Kidney (tissue), 14 donors: ENCODE measurements around the gene CD44. TPM values are rescaled to one million over a fixed set of nuclear protein-coding genes. Genes with fewer than 3 reads are reported as not detected.

Source experiments
- DNase-seq, 5 donors: peaks; one replicate each; pipeline ENCODE4 v3.0.0-alpha.2; 2013 to 2020
- FAIRE-seq: peaks from 2 replicates; lab custom pipeline; 2012; peaks lifted over from hg19 to GRCh38; lab: Jason Lieb, UNC
- H3K27ac ChIP-seq, 2 donors: one replicate each; pipeline ENCODE4 v1.7.0; 2013; ENCODE audit warnings: low read depth in 2 of 2, low read length in 2 of 2, inconsistent platforms in 1 of 2
- H3K27me3 ChIP-seq: one replicate; pipeline ENCODE4 v1.7.1; 2013; ENCODE audit warnings: low read length, inconsistent platforms; ENCODE audit not compliant: control insufficient read depth, insufficient read depth
- H3K36me3 ChIP-seq, 3 donors: one replicate each; pipeline versions ENCODE4 v1.7.0 to v1.7.1; 2013; ENCODE audit warnings: low read length in 3 of 3, control low read depth in 1 of 3, inconsistent platforms in 1 of 3; ENCODE audit not compliant: insufficient read depth in 3 of 3, control insufficient read depth in 2 of 3
- H3K4me1 ChIP-seq, 3 donors: one replicate each; pipeline versions ENCODE4 v1.7.0 to v1.7.1; 2013; ENCODE audit warnings: low read length in 3 of 3, inconsistent platforms in 1 of 3, low read depth in 1 of 3; ENCODE audit not compliant: control insufficient read depth in 2 of 3, insufficient read depth in 2 of 3
- H3K4me3 ChIP-seq, 3 donors: one replicate each; pipeline versions ENCODE4 v1.7.0 to v1.8.1; 2013; ENCODE audit warnings: low read length in 3 of 3, control low read depth in 1 of 3, inconsistent platforms in 1 of 3
- H3K9ac ChIP-seq, 3 donors: one replicate each; pipeline versions ENCODE4 v1.7.0 to v1.7.1; 2013; ENCODE audit warnings: low read length in 3 of 3, control low read depth in 1 of 3, inconsistent platforms in 1 of 3
- H3K9me3 ChIP-seq, 3 donors: one replicate each; pipeline versions ENCODE4 v1.7.0 to v1.7.1; 2013; ENCODE audit warnings: low read length in 3 of 3, control low read depth in 1 of 3, inconsistent platforms in 1 of 3; ENCODE audit not compliant: control insufficient read depth in 2 of 3, insufficient read depth in 1 of 3
- CTCF ChIP-seq: IDR thresholded peaks from 3 replicates; pipeline ENCODE4 v1.5.1; 2012; ENCODE audit warnings: mild to moderate bottlenecking, moderate library complexity, borderline replicate concordance; ENCODE audit not compliant: insufficient read depth; ENCODE audit errors: extremely low read depth
- intact Hi-C: fragments of 100-400 bp; cut with DNase I; formaldehyde crosslinking; loops from one replicate; pipeline ENCODE4 v1.11.1; 2022
- polyA plus RNA-seq: library from polyadenylated mRNA; stranded (reverse); fragments of 350-450 nt; fragmentation: Illumina TruSeq; extraction: RNeasy Lipid Tissue Mini Kit (QIAGEN cat#74804); gene quantifications from one replicate; pipeline ENCODE4 v1.2.3, GENCODE V29; 2014; ENCODE audit warnings: low read depth, low replicate concordance; ENCODE audit not compliant: insufficient read depth
- total RNA-seq: library from RNA; stranded (reverse); fragmentation: NEBNext Ultra II Directional; extraction: Animal tissue kit (Norgen Biotek cat#: 25700); gene quantifications from one replicate; pipeline ENCODE4 v1.2.1, GENCODE V29; 2021
- donor health status: control.
- donor health status: control.
- donor health status: control.
- donor health status: control.
- donor health status: control.
- donor health status: DM: yes; HTN: yes; CAD: no.
- donor health status: Normal renal cell carcinoma (clear cell type).

The CD44 gene
- total and polyA plus RNA-seq, 2 donors from 2014 or later, result 13.8 to 235 TPM

DNA sequence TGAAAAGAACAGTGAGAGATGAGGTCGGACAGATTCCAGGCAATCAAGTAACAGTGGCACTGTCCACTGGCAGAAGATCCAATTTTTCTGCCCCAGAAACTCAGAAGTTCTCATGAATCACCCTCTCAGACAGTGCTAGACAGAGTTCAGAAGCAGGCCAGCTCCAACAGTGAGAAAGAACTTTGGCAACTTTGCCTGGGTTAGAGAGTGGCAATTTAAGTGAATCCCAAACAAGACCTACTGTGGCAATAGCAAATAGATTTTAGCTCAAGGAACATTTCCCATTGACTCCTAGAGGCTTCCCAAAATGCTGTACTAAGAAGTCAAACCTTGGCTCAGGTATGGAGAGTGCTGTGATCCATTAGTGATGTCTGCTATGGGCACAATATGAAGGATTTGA lies 12.3 kb downstream of the CD44 start:
- intact Hi-C loops, result no loop called here
- no peaks in the 10 kb centered on the region for H3K9me3 ChIP-seq
- H3K27ac ChIP-seq, result no peak overlapping the region
- H3K27me3 ChIP-seq, result no peaks in the 10 kb centered on the region
- no peak for FAIRE-seq
- DNase-seq, result no peak
- TF ChIP-seq CTCF, result no peak
- no peaks in the 10 kb centered on the region for H3K4me1 ChIP-seq
- no peaks in the 10 kb centered on the region for H3K36me3 ChIP-seq
- no peak overlapping the region for H3K9ac ChIP-seq
- H3K4me3 ChIP-seq, result no peak overlapping the region

GRCh38 chr11:35151683-35152280 lies 12.8 kb downstream of the CD44 start:
- Histone ChIP-seq H3K27ac (no peak overlapping the region), H3K4me1 (no peaks in the 10 kb centered on the region), H3K4me3 (no peak overlapping the region), H3K9me3 (no peaks in the 10 kb centered on the region), H3K36me3 (no peaks in the 10 kb centered on the region), H3K27me3 (no peaks in the 10 kb centered on the region), H3K9ac (no peak overlapping the region)
- DNase-seq (no peak), FAIRE-seq (no peak)
- no peak for TF ChIP-seq CTCF
- intact Hi-C loops, result no loop called here

DNA sequence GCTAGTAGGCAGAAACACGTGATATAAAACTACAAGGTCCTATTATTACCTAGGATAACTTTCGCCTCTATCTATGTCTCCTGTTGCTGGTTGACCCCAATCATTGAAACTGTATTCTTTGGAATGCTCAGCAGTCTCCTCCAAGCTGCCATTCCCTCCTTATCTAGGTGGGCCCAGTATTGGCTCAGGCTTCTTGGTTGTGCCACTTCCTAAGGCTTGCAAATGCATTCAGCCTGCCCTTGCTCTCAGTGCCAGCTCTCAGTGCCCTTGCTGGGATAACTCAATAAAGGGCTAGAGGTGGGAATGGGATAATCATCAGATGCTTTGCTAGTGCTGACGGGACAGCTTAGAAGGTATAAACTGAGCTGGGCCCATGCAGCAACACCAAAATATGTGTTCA lies 13.6 kb downstream of the CD44 start:
- no peaks in the 10 kb centered on the region for H3K36me3 ChIP-seq
- no peak for TF ChIP-seq CTCF
- H3K27ac ChIP-seq, result no peak overlapping the region
- no peak overlapping the region for H3K9ac ChIP-seq
- H3K27me3 ChIP-seq, result no peaks in the 10 kb centered on the region
- FAIRE-seq (no peak), DNase-seq (no peak)
- intact Hi-C loops, result no loop called here
- H3K4me1 ChIP-seq, result no peaks in the 10 kb centered on the region
- no peak overlapping the region for H3K4me3 ChIP-seq
- no peaks in the 10 kb centered on the region for H3K9me3 ChIP-seq

DNA sequence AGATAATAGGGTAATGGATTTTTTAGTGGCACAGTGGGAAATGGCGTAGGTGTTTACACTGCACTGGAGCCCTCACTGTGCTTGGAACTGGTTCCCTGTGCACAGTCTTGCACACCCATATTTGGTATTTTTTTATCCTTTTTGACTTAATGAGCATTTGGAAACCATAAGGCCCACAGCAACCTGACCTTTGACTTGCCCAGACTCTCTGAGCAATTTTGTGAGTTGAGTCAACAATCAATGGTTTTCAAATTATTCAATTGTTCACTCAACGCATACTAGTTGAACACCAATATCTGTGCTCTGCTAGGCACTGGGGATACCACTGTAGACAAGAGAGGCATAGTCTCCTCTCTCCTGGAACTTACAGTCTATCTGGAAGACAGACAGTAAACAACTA lies 14.3 kb downstream of the CD44 start:
- Histone ChIP-seq H3K27ac (no peak overlapping the region), H3K27me3 (no peaks in the 10 kb centered on the region), H3K36me3 (no peaks in the 10 kb centered on the region), H3K9ac (no peak overlapping the region), H3K9me3 (no peaks in the 10 kb centered on the region), H3K4me1 (no peaks in the 10 kb centered on the region), H3K4me3 (no peak overlapping the region)
- TF ChIP-seq CTCF, result no peak
- DNase-seq (no peak), FAIRE-seq (no peak)
- intact Hi-C loops, result no loop called here
